T-helper 17 cell (primary cell): Measurements from ENCODE around the gene ERCC6L2. TPM values are rescaled to one million over a fixed set of nuclear protein-coding genes. Genes with fewer than 3 reads are reported as not detected.
A peak's percentile ranks its signal among the peaks of the same experiment; 100 is the strongest.

Source experiments
- ATAC-seq: fragments of 150-1000 bp; cut with Tn5 transposase; 2 replicates; pipeline ENCODE4 v1.10.0; 2021; ENCODE audit warnings: mild to moderate bottlenecking, moderate library complexity
- DNase-seq, 3 donors: peaks; one replicate each; pipeline versions ENCODE4 v3.0.0 to v3.0.0-alpha.2; 2020 to 2021
- H3K9me3 ChIP-seq: one replicate; pipeline ENCODE4 v1.7.0; 2013; ENCODE audit warnings: low read length, mild to moderate bottlenecking; ENCODE audit not compliant: control insufficient read depth, poor library complexity, severe bottlenecking
- H3K27ac Mint-ChIP-seq: one replicate; pipeline ENCODE4 v1.8.0; 2022; ENCODE audit warnings: mild to moderate bottlenecking, moderate library complexity, mixed read lengths
- H3K27me3 Mint-ChIP-seq: one replicate; pipeline ENCODE4 v1.8.0; 2022; ENCODE audit warnings: mixed read lengths
- H3K36me3 Mint-ChIP-seq: one replicate; pipeline ENCODE4 v1.8.0; 2022; ENCODE audit warnings: low read depth, mixed read lengths
- H3K4me1 Mint-ChIP-seq: one replicate; pipeline ENCODE4 v1.8.0; 2022; ENCODE audit warnings: mild to moderate bottlenecking, mixed read lengths
- H3K4me3 Mint-ChIP-seq: one replicate; pipeline ENCODE4 v1.8.0; 2022; ENCODE audit warnings: mild to moderate bottlenecking, moderate library complexity, mixed read lengths
- total RNA-seq, 4 donors: library from RNA in 2 of 4; stranded (reverse) in 2 of 4; gene quantifications; one replicate each; pipeline ENCODE4 v1.2.3 and lab custom pipeline; 2022 to 2026

The ERCC6L2 gene
- total RNA-seq, 2 donors from 2014 or later = 38.8 to 39.4 TPM

DNA sequence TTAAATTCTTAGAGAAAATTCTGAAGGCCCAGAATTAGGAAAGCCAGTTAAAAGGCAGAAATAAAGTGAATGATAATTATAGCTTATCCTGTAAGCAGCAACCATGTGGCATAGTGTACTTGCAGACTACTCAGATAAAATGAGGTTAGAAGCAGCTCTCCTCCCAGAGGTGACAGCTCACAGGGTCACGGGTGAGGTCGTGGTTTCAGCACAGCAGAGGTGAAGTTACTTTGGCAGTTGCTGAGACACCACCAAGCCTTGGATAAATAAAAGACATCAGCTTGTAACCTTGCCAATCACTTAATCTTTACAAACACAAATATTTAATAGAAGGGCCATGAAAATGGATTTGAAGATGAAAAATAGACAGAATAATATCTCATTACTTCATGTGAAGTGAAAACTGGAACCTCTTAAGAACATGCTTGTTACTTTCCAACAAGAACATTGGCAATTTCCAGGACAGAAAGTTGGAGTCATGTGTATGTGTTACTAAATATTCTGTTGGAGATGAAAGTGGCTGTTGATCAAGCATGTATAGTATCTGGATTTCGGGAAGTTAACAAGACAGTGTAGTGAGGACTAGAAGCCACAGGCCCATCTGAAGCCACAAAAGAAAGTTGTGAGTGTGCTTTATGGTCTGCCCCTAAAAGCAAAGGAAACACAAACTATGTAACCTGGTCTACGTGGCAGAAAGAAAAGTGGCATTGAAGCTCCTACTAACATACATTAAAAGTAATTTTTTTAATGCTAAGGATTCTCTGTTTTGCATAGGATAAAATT is 134.4 kb downstream of the ERCC6L2 start:
- ATAC-seq (peak; percentile 80), DNase-seq (peak in 1 of 3 donors; percentile 44)
- Mint-ChIP-seq H3K36me3 (peaks cover 11% of the 10 kb centered on the region), H3K4me1 (peaks cover 32% of the 10 kb centered on the region), H3K27me3 (no peaks in the 10 kb centered on the region), H3K27ac (peak overlapping the region; percentile 94), H3K4me3 (peak overlapping the region; percentile 69)
- no peaks in the 10 kb centered on the region for H3K9me3 ChIP-seq

DNA sequence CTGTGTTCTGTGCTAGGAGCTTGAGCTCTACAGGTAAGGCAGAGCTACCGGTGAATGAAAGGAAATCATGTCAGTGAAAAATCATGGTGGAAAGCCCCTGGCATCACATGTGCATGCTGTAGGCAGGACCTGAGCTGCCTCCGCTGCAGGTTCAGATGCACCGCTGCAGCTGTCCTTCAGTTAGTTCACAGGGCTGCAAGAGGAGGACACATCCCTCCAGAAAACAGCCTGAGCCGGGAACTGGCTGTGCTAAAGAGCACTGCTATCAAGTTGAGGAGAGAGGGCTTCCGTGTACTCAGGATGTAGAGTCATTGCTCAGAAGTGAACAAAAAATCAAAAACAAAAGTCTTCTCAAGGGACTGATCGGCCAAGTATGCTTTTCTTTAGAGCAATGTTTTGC is 138.6 kb downstream of the ERCC6L2 start:
- H3K36me3 Mint-ChIP-seq = peaks cover 7% of the 10 kb centered on the region
- H3K27me3 Mint-ChIP-seq = no peaks in the 10 kb centered on the region
- ATAC-seq (peak; percentile 85), DNase-seq (peak in 2 of 3 donors; percentile 32 to 38)
- H3K4me1 Mint-ChIP-seq = peaks cover 43% of the 10 kb centered on the region
- H3K27ac Mint-ChIP-seq = peak overlapping the region; percentile 89
- no peaks in the 10 kb centered on the region for H3K9me3 ChIP-seq
- H3K4me3 Mint-ChIP-seq = peak overlapping the region; percentile 83

- DNase-seq = no peak
- Mint-ChIP-seq H3K4me1 (peaks cover 39% of the 10 kb centered on the region), H3K27me3 (peaks cover 6% of the 10 kb centered on the region), H3K36me3 (peaks cover 9% of the 10 kb centered on the region), H3K4me3 (peak overlapping the region; percentile 74), H3K27ac (peak overlapping the region; percentile 78)
- ATAC-seq = peak; percentile 51
- H3K9me3 ChIP-seq = no peaks in the 10 kb centered on the region
Measured at GRCh38 chr9:96015876-96016686, 140.6 kb downstream of the ERCC6L2 start.
